IMR-90 (cell line): ENCODE data around the gene DDC. TPM values are rescaled to one million over a fixed set of nuclear protein-coding genes. Genes with fewer than 3 reads are reported as not detected.

Source experiments
- ATAC-seq: fragments of 200-7000 bp; cut with Tn5 transposase; 2 replicates; pipeline ENCODE4 v1.9.1; 2020; ENCODE audit warnings: low read depth, mild to moderate bottlenecking, moderate library complexity
- BruUV-seq: library from RNA; stranded (reverse); fragments of 400-500 nt; replicated peaks from 2 replicates; lab custom pipeline; 2021; lab: Mats Ljungman, UMichigan
- CTCF ChIA-PET: fragments of 300-600 bp; formaldehyde crosslinking; extraction: SDS; loops from one replicate; lab custom pipeline; 2021; ENCODE audit warnings: antibody characterized with exemption; lab: Yijun Ruan, JAX
- POLR2A ChIA-PET: fragments of 300-600 bp; sonication (Branson Sonifier 250); formaldehyde crosslinking; loops from one replicate; lab custom pipeline; 2022; ENCODE audit warnings: antibody characterized with exemption; ENCODE audit not compliant: unreplicated experiment; lab: Charles Lee
- DNase-seq: peaks from one replicate; pipeline ENCODE4 v3.0.0; 2013
- H2AFZ ChIP-seq: replicated peaks from 2 replicates; pipeline ENCODE3; 2013; ENCODE audit warnings: low read length, mild to moderate bottlenecking; ENCODE audit not compliant: poor library complexity
- H2AK5ac ChIP-seq: 2 replicates; pipeline ENCODE4 v1.6.1; 2013; ENCODE audit warnings: low read depth, low read length, inconsistent platforms
- H2AK9ac ChIP-seq: replicated peaks from 2 replicates; pipeline ENCODE3; 2013; ENCODE audit warnings: mild to moderate bottlenecking, low read depth, low read length, moderate library complexity; ENCODE audit not compliant: poor library complexity
- H2BK120ac ChIP-seq: 2 replicates; pipeline ENCODE4 v1.6.1; 2013; ENCODE audit warnings: low read depth, low read length, inconsistent platforms
- H2BK15ac ChIP-seq: 3 replicates; pipeline ENCODE4 v1.6.1; 2013; ENCODE audit warnings: low read depth, low read length, inconsistent platforms
- H2BK20ac ChIP-seq: 2 replicates; pipeline ENCODE4 v1.6.1; 2013; ENCODE audit warnings: low read depth, mild to moderate bottlenecking, inconsistent platforms, low read length, moderate library complexity
- H2BK5ac ChIP-seq: 2 replicates; pipeline ENCODE4 v1.6.1; 2013; ENCODE audit warnings: mild to moderate bottlenecking, low read depth, low read length, inconsistent platforms; ENCODE audit not compliant: poor library complexity, severe bottlenecking
- H3K14ac ChIP-seq: replicated peaks from 2 replicates; pipeline ENCODE4 v1.6.1; 2013; ENCODE audit warnings: low read depth, low read length, inconsistent platforms
- H3K18ac ChIP-seq: 2 replicates; pipeline ENCODE4 v1.6.1; 2013; ENCODE audit warnings: low read depth, low read length, control low read depth
- H3K23ac ChIP-seq: 2 replicates; pipeline ENCODE4 v1.6.1; 2013; ENCODE audit warnings: low read depth, low read length, inconsistent platforms
- H3K27ac ChIP-seq: 2 replicates; pipeline ENCODE4 v1.5.1; 2013; ENCODE audit warnings: mild to moderate bottlenecking, control low read depth, low read length; ENCODE audit not compliant: insufficient read depth
- H3K27me3 ChIP-seq: 2 replicates; pipeline ENCODE4 v1.6.1; 2013; ENCODE audit warnings: low read length; ENCODE audit not compliant: control insufficient read depth, insufficient read depth
- H3K36me3 ChIP-seq: 2 replicates; pipeline ENCODE4 v1.6.1; 2013; ENCODE audit warnings: low read length, mixed read lengths; ENCODE audit not compliant: control insufficient read depth, insufficient read depth
- H3K4ac ChIP-seq: 2 replicates; pipeline ENCODE4 v1.6.1; 2013; ENCODE audit warnings: low read depth, low read length, inconsistent platforms
- H3K4me1 ChIP-seq: 2 replicates; pipeline ENCODE4 v1.6.1; 2013; ENCODE audit warnings: low read length, mixed read lengths; ENCODE audit not compliant: control insufficient read depth, insufficient read depth
- H3K4me2 ChIP-seq: 2 replicates; pipeline ENCODE4 v1.6.1; 2013; ENCODE audit warnings: low read depth, mild to moderate bottlenecking, control low read depth, low read length, moderate library complexity
- H3K4me3 ChIP-seq: 2 replicates; pipeline ENCODE4 v1.5.1; 2013; ENCODE audit warnings: low read depth, mild to moderate bottlenecking, control low read depth, low read length, moderate library complexity; ENCODE audit not compliant: insufficient read depth
- H3K56ac ChIP-seq: 2 replicates; pipeline ENCODE4 v1.6.1; 2013; ENCODE audit warnings: low read length, inconsistent platforms; ENCODE audit not compliant: insufficient read depth; ENCODE audit errors: extremely low read depth
- H3K79me1 ChIP-seq, 2 experiments: 2 replicates each; pipeline ENCODE4 v1.6.1; 2013; ENCODE audit warnings: low read length in 2 of 2, inconsistent platforms in 1 of 2, low read depth in 1 of 2
- H3K9ac ChIP-seq: 2 replicates; pipeline ENCODE4 v1.6.1; 2013; ENCODE audit warnings: low read depth, low read length, control low read depth
- H3K9me1 ChIP-seq: 2 replicates; pipeline ENCODE4 v1.6.1; 2013; ENCODE audit warnings: low read length, inconsistent platforms; ENCODE audit not compliant: insufficient read depth
- H3K9me3 ChIP-seq: 2 replicates; pipeline ENCODE4 v1.6.1; 2013; ENCODE audit warnings: low read length; ENCODE audit not compliant: control insufficient read depth, insufficient read depth
- H4K20me1 ChIP-seq: 2 replicates; pipeline ENCODE4 v1.6.1; 2013; ENCODE audit warnings: low read length, inconsistent platforms; ENCODE audit not compliant: insufficient read depth
- H4K5ac ChIP-seq: 2 replicates; pipeline ENCODE4 v1.6.1; 2013; ENCODE audit warnings: mild to moderate bottlenecking, low read depth, low read length, control low read depth
- H4K8ac ChIP-seq, 2 experiments: 2 replicates each; pipeline ENCODE4 v1.6.1; 2013; ENCODE audit warnings: low read depth in 2 of 2, low read length in 2 of 2, control low read depth in 1 of 2, inconsistent platforms in 1 of 2
- H4K91ac ChIP-seq: 2 replicates; pipeline ENCODE4 v1.6.1; 2013; ENCODE audit warnings: low read depth, low read length, inconsistent platforms; ENCODE audit not compliant: insufficient read depth
- BHLHE40 ChIP-seq: fragments of 150-350 bp; IDR thresholded peaks from 2 replicates; pipeline ENCODE4 v1.6.1; 2016; ENCODE audit warnings: mild to moderate bottlenecking, low read depth, low read length
- CEBPB ChIP-seq: IDR thresholded peaks from 2 replicates; pipeline ENCODE4 v1.6.1; 2012; ENCODE audit warnings: low read depth, low read length, improper control_type of control experiment
- CHD1 ChIP-seq: IDR thresholded peaks from 2 replicates; pipeline ENCODE4 v1.6.1; 2012; ENCODE audit warnings: low read depth, low read length, improper control_type of control experiment
- FOS ChIP-seq: fragments of 150-350 bp; IDR thresholded peaks from 2 replicates; pipeline ENCODE4 v1.6.1; 2016; ENCODE audit warnings: low read depth, low read length
- MAFK ChIP-seq: IDR thresholded peaks from 2 replicates; pipeline ENCODE4 v1.6.1; 2012; ENCODE audit warnings: low read depth, low read length, improper control_type of control experiment
- MAZ ChIP-seq: IDR thresholded peaks from 2 replicates; pipeline ENCODE4 v1.6.1; 2012; ENCODE audit warnings: low read depth, mild to moderate bottlenecking, low read length, improper control_type of control experiment, moderate library complexity, borderline replicate concordance
- MXI1 ChIP-seq: IDR thresholded peaks from 2 replicates; pipeline ENCODE4 v1.6.1; 2012; ENCODE audit warnings: low read depth, mild to moderate bottlenecking, low read length, moderate library complexity, borderline replicate concordance
- NFE2L2 ChIP-seq: fragments of 150-350 bp; IDR thresholded peaks from 2 replicates; pipeline ENCODE4 v1.6.1; 2016; ENCODE audit warnings: low read depth, mild to moderate bottlenecking, low read length
- POLR2A ChIP-seq: IDR thresholded peaks from 2 replicates; pipeline ENCODE4 v1.6.1; 2012; ENCODE audit warnings: mild to moderate bottlenecking, low read depth, low read length
- RCOR1 ChIP-seq: IDR thresholded peaks from 2 replicates; pipeline ENCODE4 v1.6.1; 2012; ENCODE audit warnings: mild to moderate bottlenecking, low read length, improper control_type of control experiment; ENCODE audit not compliant: insufficient replicate concordance
- RFX5 ChIP-seq: IDR thresholded peaks from 2 replicates; pipeline ENCODE4 v1.8.0; 2012; ENCODE audit warnings: low read depth, mild to moderate bottlenecking, low read length, moderate library complexity
- SMC3 ChIP-seq: fragments of 150-350 bp; IDR thresholded peaks from 2 replicates; pipeline ENCODE4 v1.6.1; 2016; ENCODE audit warnings: low read depth, mild to moderate bottlenecking, antibody characterized with exemption, low read length, moderate library complexity
- WGBS, 2 experiments: methylation state at CpG; one replicate each; pipeline versions ENCODE4 v1.1.5 to v1.1.7; 2013; ENCODE audit warnings: missing lambda C conversion rate in 2 of 2; ENCODE audit not compliant: insufficient read length in 1 of 2; ENCODE audit errors: extremely low coverage in 2 of 2; 5-methylcytosine and 5-hydroxymethylcytosine counted together
- dilution Hi-C: fragments of 300-500 bp; cut with HindIII; formaldehyde crosslinking; loops from one replicate; pipeline ENCODE4 v1.14.3; 2018; ENCODE audit warnings: low sequenced_read_pairs; ENCODE audit not compliant: unreplicated experiment
- in situ Hi-C: fragments of 300-500 bp; cut with MboI; formaldehyde crosslinking; loops from 3 replicates; pipeline ENCODE4 v1.14.3; 2019; ENCODE audit warnings: low sequenced_read_pairs, inconsistent platforms, mixed read lengths
- intact Hi-C: fragments of 100-400 bp; cut with micrococcal nuclease; formaldehyde crosslinking; loops from 2 replicates; pipeline ENCODE4 v1.10.0; 2022
- polyA plus RNA-seq, 3 experiments: library from polyadenylated mRNA; depleted of rRNA; stranded (reverse); fragments of >200 nt; gene quantifications; 2 replicates each; pipeline ENCODE4 v1.2.3, GENCODE V29; 2012; ENCODE audit warnings: low replicate concordance in 1 of 3
- total RNA-seq: library from RNA; depleted of rRNA; stranded (reverse); fragments of >200 nt; gene quantifications from 2 replicates; pipeline ENCODE4 v1.2.3, GENCODE V29; 2012
- TF ChIP-seq, protein P1 (sequence below): fragments of 150-350 bp; IDR thresholded peaks from 2 replicates; pipeline ENCODE4 v1.6.1; 2016; ENCODE audit warnings: low read depth, mild to moderate bottlenecking, low read length, moderate library complexity, borderline replicate concordance

Gene DDC
- total and polyA plus RNA-seq, 2 of the 4 experiments (the other 2 are of a cell fraction), result not detected

DNA sequence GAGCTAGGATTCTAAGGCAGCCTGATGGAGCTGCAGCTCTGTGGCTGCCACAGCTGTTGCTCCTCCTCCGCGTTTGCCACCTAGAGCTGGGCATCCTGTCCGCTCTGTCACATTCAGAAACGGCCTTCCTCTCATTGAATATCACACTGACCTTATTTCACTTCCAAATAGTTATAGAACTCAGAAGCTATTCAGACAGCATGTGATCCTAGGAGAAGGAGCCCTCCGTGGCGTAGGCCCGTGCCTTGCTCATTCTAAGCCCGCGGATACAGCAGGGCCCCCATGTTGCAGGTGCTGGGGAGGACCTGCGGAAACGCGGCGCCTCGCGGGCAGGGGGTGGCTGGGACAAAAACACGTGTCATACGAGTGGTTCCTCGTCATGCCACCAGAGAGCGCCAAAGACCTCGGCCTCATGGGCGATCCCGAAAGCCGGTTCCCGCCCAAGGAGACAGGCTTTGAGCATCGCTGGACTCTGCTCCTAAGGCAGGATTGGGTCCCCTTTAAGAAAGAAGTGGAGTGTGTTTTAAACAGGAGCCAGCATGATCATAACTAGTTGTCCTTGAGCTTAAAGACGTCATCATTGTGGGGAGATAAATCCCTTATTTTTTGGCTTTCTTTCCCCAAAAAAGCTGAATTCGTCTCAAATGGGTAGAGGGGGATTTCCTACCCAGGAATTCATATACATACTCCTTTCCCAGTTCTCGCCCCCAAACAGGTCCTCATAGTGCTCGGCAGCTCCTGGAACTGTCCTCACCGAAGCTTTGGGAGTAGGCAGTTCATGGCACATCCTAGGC, 97.2 kb downstream of the DDC start (continued):
- TF ChIP-seq RCOR1 (no peak), MAZ (no peak)

DNA sequence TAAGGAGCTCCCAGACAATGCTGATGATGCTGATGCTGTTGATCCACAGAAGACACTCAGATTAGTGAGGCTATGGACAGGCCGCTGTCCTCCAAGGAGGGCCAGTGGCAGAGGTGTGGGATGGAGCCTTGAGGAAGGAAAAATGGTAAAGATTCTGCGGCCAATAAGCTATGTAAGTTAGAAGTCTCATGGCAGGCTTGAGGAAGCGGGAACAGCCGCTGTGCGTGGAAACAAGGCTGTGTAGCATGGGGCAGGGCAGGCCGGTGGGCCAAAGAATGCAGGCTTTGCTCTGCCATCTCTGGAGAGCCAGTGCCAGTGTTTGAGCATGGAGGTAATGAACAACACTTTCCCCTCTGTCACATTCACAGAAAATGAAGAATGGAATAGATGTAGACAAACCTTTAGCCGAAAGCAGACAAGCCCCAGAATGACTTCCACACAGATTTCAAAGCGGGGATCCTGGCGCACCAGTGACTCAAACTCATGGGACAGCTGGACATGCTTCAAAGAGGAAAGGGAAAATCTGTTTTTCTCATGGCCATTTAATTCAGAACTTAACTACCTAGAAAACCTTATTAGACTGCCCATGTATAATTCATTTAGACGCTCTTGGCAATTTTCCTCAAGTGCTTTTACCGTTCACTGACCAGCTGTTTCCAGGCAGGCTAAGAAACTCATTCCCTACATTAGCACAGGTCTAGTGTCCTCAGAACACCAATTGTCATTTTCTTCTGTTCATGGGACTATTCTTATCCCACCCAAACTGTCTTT, 98.2 kb downstream of the DDC start:
- Histone ChIP-seq H2AK9ac (no peak overlapping the region), H3K79me1 (no peaks in the 10 kb centered on the region), H3K4ac (no peak overlapping the region), H4K8ac (no peak overlapping the region), H3K27me3 (peaks cover 16% of the 10 kb centered on the region), H4K91ac (no peak overlapping the region), H3K9me3 (no peaks in the 10 kb centered on the region), H2BK5ac (no peak overlapping the region), H3K14ac (no peak overlapping the region), H2AK5ac (no peak overlapping the region), H3K4me3 (no peak overlapping the region), H3K4me1 (no peaks in the 10 kb centered on the region), H2AFZ (no peak overlapping the region), H3K36me3 (no peaks in the 10 kb centered on the region), H3K23ac (no peak overlapping the region), H3K27ac (no peak overlapping the region), H4K5ac (no peak overlapping the region), H3K18ac (no peak overlapping the region), H4K20me1 (no peaks in the 10 kb centered on the region), H3K9me1 (no peaks in the 10 kb centered on the region), H3K4me2 (no peak overlapping the region), H3K56ac (no peak overlapping the region), H2BK15ac (no peak overlapping the region), H2BK120ac (no peak overlapping the region), H3K9ac (no peak overlapping the region), H2BK20ac (no peak overlapping the region)
- ChIA-PET CTCF (interaction anchor here (0.5 to 3.8 kb wide), 9 partner anchors 11 to 694 kb away, joined by 3 to 34 read pairs (median 4); no protein-coding TSS in a partner anchor), POLR2A (no interaction called here)
- in situ Hi-C loops (loop anchor here (5.0 to 25.0 kb wide), 3 partner anchors 220 to 675 kb away; no protein-coding TSS in a partner anchor), dilution Hi-C loops (no loop called here), intact Hi-C loops (no loop called here)
- DNase-seq, result no peak
- BruUV-seq, result no TSS peak
- ATAC-seq, result no peak
- WGBS, 2 experiments, result 70% methylated on average over 2 of the region's 11 CpGs; no CpG with 5 or more reads in 1 of the 2 experiments
- TF ChIP-seq RFX5 (no peak), MAZ (no peak), RCOR1 (no peak), POLR2A (no peak), MAFK (no peak), CEBPB (no peak), SMC3 (no peak), NFE2L2 (no peak), MXI1 (no peak), FOS (no peak), CHD1 (no peak), BHLHE40 (no peak)
- TF ChIP-seq, protein P1, sequence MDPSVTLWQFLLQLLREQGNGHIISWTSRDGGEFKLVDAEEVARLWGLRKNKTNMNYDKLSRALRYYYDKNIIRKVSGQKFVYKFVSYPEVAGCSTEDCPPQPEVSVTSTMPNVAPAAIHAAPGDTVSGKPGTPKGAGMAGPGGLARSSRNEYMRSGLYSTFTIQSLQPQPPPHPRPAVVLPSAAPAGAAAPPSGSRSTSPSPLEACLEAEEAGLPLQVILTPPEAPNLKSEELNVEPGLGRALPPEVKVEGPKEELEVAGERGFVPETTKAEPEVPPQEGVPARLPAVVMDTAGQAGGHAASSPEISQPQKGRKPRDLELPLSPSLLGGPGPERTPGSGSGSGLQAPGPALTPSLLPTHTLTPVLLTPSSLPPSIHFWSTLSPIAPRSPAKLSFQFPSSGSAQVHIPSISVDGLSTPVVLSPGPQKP, result no peak
